HepG2 (cell line): ENCODE data around the gene OPRL1. TPM values are rescaled to one million over a fixed set of nuclear protein-coding genes. Genes with fewer than 3 reads are reported as not detected.

Experiments used
- ATAC-seq: fragments of 200-7000 bp; cut with Tn5 transposase; 3 replicates; pipeline ENCODE4 v1.9.1; 2020; ENCODE audit warnings: mild to moderate bottlenecking, moderate library complexity
- BruUV-seq: library from RNA; stranded (reverse); fragments of 400-500 nt; replicated peaks from 2 replicates; lab custom pipeline; 2021; lab: Mats Ljungman, UMichigan
- CTCF ChIA-PET: fragments of 300-600 bp; formaldehyde crosslinking; extraction: SDS; loops from one replicate; lab custom pipeline; 2021; ENCODE audit warnings: low total read pairs, inconsistent platforms, low intra/inter-chr PET ratio; lab: Yijun Ruan, JAX
- POLR2A ChIA-PET: fragments of 350-600 bp; sonication (Branson Sonifier 250); formaldehyde crosslinking; loops from one replicate; lab custom pipeline; 2020; ENCODE audit warnings: antibody characterized with exemption, inconsistent platforms; lab: Yijun Ruan, JAX
- DNase-seq: peaks from one replicate; pipeline ENCODE4 v3.0.0-alpha.2; 2015; ENCODE audit warnings: low spot score
- FAIRE-seq: peaks from 3 replicates; lab custom pipeline; 2011; peaks lifted over from hg19 to GRCh38; lab: Jason Lieb, UNC
- H2AFZ ChIP-seq: one replicate; pipeline ENCODE4 v1.6.1; 2011; ENCODE audit warnings: low read length, inconsistent platforms
- H3K27ac ChIP-seq: fragments of 300-600 bp; 3 replicates; pipeline ENCODE4 v1.8.0; 2011; ENCODE audit warnings: mixed run types, mild to moderate bottlenecking, mixed read lengths, low read length, inconsistent platforms; ENCODE audit not compliant: insufficient read depth; ENCODE audit errors: extremely low read length
- H3K27me3 ChIP-seq, 2 experiments: fragments of 200-600 bp in 1 of 2; 2 replicates in 1 of 2; 3 replicates in 1 of 2; pipeline versions ENCODE4 v1.6.0 to v1.8.0; 2011; ENCODE audit warnings: low read length in 2 of 2, mild to moderate bottlenecking in 2 of 2, moderate library complexity in 2 of 2, inconsistent platforms in 1 of 2; ENCODE audit not compliant: insufficient read depth in 2 of 2, control insufficient read depth in 1 of 2
- H3K36me3 ChIP-seq, 2 experiments: fragments of 200-600 bp in 1 of 2; replicated peaks in 1 of 2; 2 replicates in 1 of 2; 3 replicates in 1 of 2; pipeline versions ENCODE4 v1.5.1 to v1.8.0; 2011; ENCODE audit warnings: low read length in 2 of 2, inconsistent platforms in 1 of 2; ENCODE audit not compliant: insufficient read depth in 2 of 2, control insufficient read depth in 1 of 2
- H3K4me1 ChIP-seq: 2 replicates; pipeline ENCODE4 v1.5.1; 2012; ENCODE audit warnings: low read length, inconsistent platforms; ENCODE audit not compliant: insufficient read depth
- H3K4me2 ChIP-seq: 2 replicates; pipeline ENCODE4 v1.6.0; 2011; ENCODE audit warnings: low read depth, low read length, inconsistent platforms
- H3K4me3 ChIP-seq, 3 experiments: fragments of 200-600 bp in 1 of 3; sonication (generic), shearing (Covaris generic) in 1 of 3; replicated peaks in 1 of 3; 2 replicates each; pipeline ENCODE4 v1.5.1; 2011 to 2016; ENCODE audit warnings: low read length in 3 of 3, inconsistent platforms in 2 of 3, low read depth in 2 of 3, mild to moderate bottlenecking in 2 of 3, control low read depth in 1 of 3, mixed read lengths in 1 of 3; ENCODE audit not compliant: insufficient read depth in 1 of 3
- H3K79me2 ChIP-seq: one replicate; pipeline ENCODE4 v1.6.1; 2011; ENCODE audit warnings: low read length, inconsistent platforms; ENCODE audit not compliant: insufficient read depth
- H3K9ac ChIP-seq: 2 replicates; pipeline ENCODE4 v1.6.0; 2011; ENCODE audit warnings: mild to moderate bottlenecking, low read depth, low read length, inconsistent platforms; ENCODE audit not compliant: insufficient read depth
- H3K9me3 ChIP-seq: 2 replicates; pipeline ENCODE4 v1.5.1; 2012; ENCODE audit warnings: mild to moderate bottlenecking, low read length
- H4K20me1 ChIP-seq: 2 replicates; pipeline ENCODE4 v1.6.0; 2011; ENCODE audit warnings: inconsistent platforms, mild to moderate bottlenecking, low read length, moderate library complexity; ENCODE audit not compliant: insufficient read depth
- HNRNPL ChIP-seq: fragments of 200-400 bp; formaldehyde crosslinking; IDR thresholded peaks from 2 replicates; pipeline ENCODE4 v1.6.1; 2017; ENCODE audit warnings: mild to moderate bottlenecking, low read depth, low read length
- MNT ChIP-seq: fragments of 450-650 bp; IDR thresholded peaks from 2 replicates; pipeline ENCODE4 v1.6.1; 2016
- RFX1 ChIP-seq: fragments of 450-650 bp; IDR thresholded peaks from 2 replicates; pipeline ENCODE4 v1.6.1; 2017
- ZC3H4 ChIP-seq: sonication (generic); formaldehyde crosslinking; IDR thresholded peaks from 2 replicates; pipeline ENCODE4 v1.4.0; 2020; ENCODE audit warnings: missing genetic modification reagents, borderline replicate concordance
- WGBS: methylation state at CpG from one replicate; pipeline ENCODE4 v1.1.6; 2017; ENCODE audit warnings: low lambda C conversion rate; 5-methylcytosine and 5-hydroxymethylcytosine counted together
- in situ Hi-C: cut with HindIII; loops from 2 replicates; pipeline ENCODE4 v1.10.0; 2017; ENCODE audit warnings: low pct_unique_long_range_greater_than_20kb; ENCODE audit not compliant: extremely low pct_ligation_motif_present
- intact Hi-C: fragments of 100-400 bp; cut with micrococcal nuclease; formaldehyde crosslinking; loops from one replicate; pipeline ENCODE4 v1.10.0; 2022; ENCODE audit not compliant: unreplicated experiment
- polyA plus RNA-seq, 8 experiments: library from polyadenylated mRNA; depleted of rRNA in 3 of 8; stranded (reverse) in 7 of 8; unstranded in 1 of 8; fragments of >200 nt; fragmentation: Illumina TruSeq in 4 of 8; extraction: Trizol in 4 of 8; gene quantifications; 2 replicates each; pipeline versions ENCODE4 v1.2.1 to v1.2.3, GENCODE V29; 2011 to 2016; ENCODE audit warnings: low read depth in 4 of 8, missing spikeins in 1 of 8, mixed read lengths in 1 of 8; ENCODE audit not compliant: insufficient read depth in 1 of 8
- total RNA-seq, 5 experiments: library from RNA; depleted of rRNA; stranded (reverse); fragments of >200 nt; fragmentation: Illumina TruSeq; extraction: Trizol; gene quantifications; 2 replicates each; pipeline ENCODE4 v1.2.3, GENCODE V29; 2016; ENCODE audit warnings: low read depth in 1 of 5
- TF ChIP-seq, protein P1 (sequence below): sonication (generic); formaldehyde crosslinking; IDR thresholded peaks from 2 replicates; pipeline ENCODE4 v1.8.0; 2022; ENCODE audit warnings: mild to moderate bottlenecking, missing genetic modification reagents, moderate library complexity

The OPRL1 gene
- total and polyA plus RNA-seq, 2 of the 13 experiments (the other 11 are each of a cell fraction or from before 2014, with no cell fraction given) = 0.35 to 0.71 TPM

DNA sequence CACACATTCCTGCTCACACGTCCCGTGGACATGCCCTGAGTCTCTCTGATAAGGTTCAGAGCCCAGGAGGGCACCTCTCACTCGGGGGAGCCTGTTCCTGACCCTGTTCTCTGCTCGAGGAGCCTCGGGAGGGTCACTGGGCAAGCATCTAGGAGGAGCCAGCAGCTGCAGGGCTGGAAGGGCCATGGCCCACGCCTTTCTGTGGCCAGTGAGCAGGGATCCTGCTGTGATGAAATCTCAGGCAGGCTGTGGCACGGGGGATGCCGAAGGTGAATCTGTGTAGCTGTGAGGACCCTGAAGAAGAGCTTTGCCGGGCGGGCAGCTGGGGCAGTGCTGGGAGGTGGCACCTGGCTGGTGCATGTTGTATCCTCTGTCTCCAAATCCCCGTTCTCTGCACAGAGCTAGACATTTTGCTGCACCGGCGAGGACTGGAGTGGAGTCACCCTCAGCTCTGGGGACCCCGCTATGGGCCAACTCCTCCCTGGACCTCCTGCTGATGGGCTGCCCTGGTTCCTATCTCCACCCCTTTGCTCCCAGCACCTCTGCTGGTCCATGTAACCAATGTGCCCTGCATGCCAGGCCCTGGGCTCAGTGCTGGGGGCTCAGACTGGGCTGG lies 34.6 kb downstream of the OPRL1 start:
- no TSS peak for BruUV-seq
- Histone ChIP-seq H3K79me2 (no peaks in the 10 kb centered on the region), H3K4me3 (no peak overlapping the region), H3K4me1 (peaks cover 23% of the 10 kb centered on the region), H3K27ac (no peak overlapping the region), H3K9ac (no peak overlapping the region)
- DNase-seq = no peak
- CTCF ChIA-PET = no interaction called here
- in situ Hi-C loops = no loop called here
- TF ChIP-seq, protein P1, sequence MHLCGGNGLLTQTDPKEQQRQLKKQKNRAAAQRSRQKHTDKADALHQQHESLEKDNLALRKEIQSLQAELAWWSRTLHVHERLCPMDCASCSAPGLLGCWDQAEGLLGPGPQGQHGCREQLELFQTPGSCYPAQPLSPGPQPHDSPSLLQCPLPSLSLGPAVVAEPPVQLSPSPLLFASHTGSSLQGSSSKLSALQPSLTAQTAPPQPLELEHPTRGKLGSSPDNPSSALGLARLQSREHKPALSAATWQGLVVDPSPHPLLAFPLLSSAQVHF = no peak
- TF ChIP-seq, all 625 proteins: peak for 0
- POLR2A ChIA-PET = no interaction called here
- no peak overlapping the region for H2AFZ ChIP-seq
- peaks cover 29 to 59% of the 10 kb centered on the region in 2 experiments for H3K27me3 ChIP-seq
- ATAC-seq = no peak
- 18% methylated on average over 12 of the region's 14 CpGs for WGBS
- H3K36me3 ChIP-seq = no peaks in the 10 kb centered on the region
- H3K9me3 ChIP-seq = no peaks in the 10 kb centered on the region
- FAIRE-seq = no peak
- peaks cover 5% of the 10 kb centered on the region; the same call in 1 of the 2 replicates for H4K20me1 ChIP-seq
- intact Hi-C loops = no loop called here
- H3K4me2 ChIP-seq = no peak overlapping the region

DNA sequence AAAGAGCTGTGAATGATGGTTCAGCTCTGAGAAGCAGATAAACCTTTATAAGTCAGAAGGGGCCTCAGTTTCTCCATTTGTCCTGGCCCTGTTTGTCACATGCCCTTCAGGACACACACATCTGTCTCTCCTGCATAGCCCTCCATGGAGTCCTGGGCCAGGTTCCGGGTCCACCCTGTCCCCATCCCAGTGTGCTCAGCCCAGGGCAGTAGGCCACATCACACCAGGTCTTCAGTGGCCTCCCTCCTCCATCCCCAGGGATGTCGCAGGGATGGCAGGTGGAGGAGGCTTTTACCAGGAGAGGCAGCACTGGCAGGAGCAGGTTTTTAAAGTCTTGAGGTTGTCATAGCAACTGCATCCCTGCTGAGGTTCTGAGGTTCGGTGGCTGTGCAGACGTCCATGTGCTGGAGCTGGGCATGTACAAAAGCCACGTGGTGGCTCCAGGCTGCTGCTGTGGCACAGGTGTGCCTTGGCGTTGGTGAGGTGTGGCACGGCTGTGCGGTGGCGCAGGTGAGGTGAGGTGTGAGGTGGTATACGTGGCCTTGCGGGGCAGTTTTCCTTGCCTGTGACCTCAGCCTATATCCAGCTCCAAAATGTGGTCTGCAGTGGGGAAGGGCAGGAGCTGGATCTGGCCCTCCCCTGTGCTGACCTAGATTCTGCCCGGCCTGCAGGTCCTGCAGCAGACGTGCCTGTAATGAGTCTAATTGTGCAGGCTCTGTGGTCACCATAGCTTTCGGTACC lies 35.5 kb downstream of the OPRL1 start:
- Histone ChIP-seq H3K4me2 (no peak overlapping the region), H3K9ac (no peak overlapping the region), H3K9me3 (no peaks in the 10 kb centered on the region), H3K4me3 (no peak overlapping the region), H3K27me3 (peaks cover 25 to 50% of the 10 kb centered on the region in 2 experiments), H3K4me1 (peaks cover 28% of the 10 kb centered on the region), H3K79me2 (no peaks in the 10 kb centered on the region), H4K20me1 (peaks cover 3% of the 10 kb centered on the region; the same call in 1 of the 2 replicates), H3K27ac (no peak overlapping the region), H2AFZ (no peak overlapping the region), H3K36me3 (no peaks in the 10 kb centered on the region)
- no peak for DNase-seq
- no peak for FAIRE-seq
- in situ Hi-C loops = loop anchor here (5.0 kb wide), 1 partner anchor 33 kb away; the partner anchor contains the start of genes LKAAEAR1 and OPRL1
- no TSS peak for BruUV-seq
- no peak for ATAC-seq
- 37% methylated on average over 14 of the region's 14 CpGs for WGBS
- CTCF ChIA-PET = no interaction called here
- TF ChIP-seq MNT (peak; percentile 99), HNRNPL (0 out of 2 replicates have a peak, but pooled peaks have one; percentile 30), ZC3H4 (CRISPR knock-in tag) (no peak), RFX1 (peak; percentile 40; the same call in 1 of the 2 replicates)
- POLR2A ChIA-PET = no interaction called here
- intact Hi-C loops = no loop called here
